Inferior parietal cortex (tissue), 1 donor: ENCODE results near the gene CELA2B.
"Not testable (repeated sequence)": the region's sequence is repeated elsewhere in the genome, so short reads cannot be mapped to it uniquely, and the experiment has no call there.

Source experiments
- DNase-seq: peaks from one replicate; pipeline ENCODE4 v3.0.0-alpha.2; 2016; ENCODE audit errors: extremely low spot score

The CELA2B gene

GRCh38 chr1:15469361-15469760, 6.5 kb upstream of the CELA2B start:
- DNase-seq, result no peak

GRCh38 chr1:15469821-15470448, 6.0 kb upstream of the CELA2B start:
- not testable (repeated sequence) for DNase-seq

- DNase-seq, result not testable (repeated sequence)
These were observed 4.8 kb upstream of the CELA2B start for GRCh38 chr1:15471067-15471466.

- DNase-seq, result not testable (repeated sequence)
These were observed 4.2 kb upstream of the CELA2B start for GRCh38 chr1:15471723-15472122.

GRCh38 chr1:15472587-15472986, 3.3 kb upstream of the CELA2B start:
- DNase-seq, result no peak

- no peak for DNase-seq
These were observed 1.0 kb downstream of the CELA2B start for GRCh38 chr1:15476927-15477326.

GRCh38 chr1:15477646-15478212, 1.8 kb downstream of the CELA2B start:
- no peak for DNase-seq

- no peak for DNase-seq
These were observed 3.9 kb downstream of the CELA2B start for GRCh38 chr1:15479654-15480347.

GRCh38 chr1:15482455-15482854, 6.6 kb downstream of the CELA2B start:
- DNase-seq, result not testable (repeated sequence)

GRCh38 chr1:15482983-15483543, 7.2 kb downstream of the CELA2B start:
- not testable (repeated sequence) for DNase-seq

GRCh38 chr1:15483971-15484370, 8.1 kb downstream of the CELA2B start:
- no peak for DNase-seq

GRCh38 chr1:15484443-15484842, 8.5 kb downstream of the CELA2B start:
- not testable (repeated sequence) for DNase-seq

GRCh38 chr1:15485636-15486035, 9.7 kb downstream of the CELA2B start:
- no peak for DNase-seq

GRCh38 chr1:15486844-15487610, 11.1 kb downstream of the CELA2B start:
- DNase-seq, result not testable (repeated sequence)

- DNase-seq, result no peak
These were observed 12.5 kb downstream of the CELA2B start for GRCh38 chr1:15488371-15488770.

GRCh38 chr1:15489052-15489736, 13.3 kb downstream of the CELA2B start:
- no peak for DNase-seq

- DNase-seq, result not testable (repeated sequence)
These were observed 15.1 kb downstream of the CELA2B start for GRCh38 chr1:15491010-15491409.

- DNase-seq, result no peak
These were observed 16.7 kb downstream of the CELA2B start for GRCh38 chr1:15492596-15492995.

- DNase-seq, result no peak
These were observed 18.0 kb downstream of the CELA2B start for GRCh38 chr1:15493869-15494390.

- DNase-seq, result no peak
These were observed 24.6 kb downstream of the CELA2B start for GRCh38 chr1:15500184-15501178.
